Jurkat, Clone E6-1 (cell line): Measurements from ENCODE around the gene ANKLE2.
A peak's percentile ranks its signal among the peaks of the same experiment; 100 is the strongest.

Experiments
- DNase-seq: peaks from one replicate; pipeline ENCODE4 v3.0.0-alpha.2; 2011; ENCODE audit warnings: low read depth, low spot score
- H3K4me3 ChIP-seq: 2 replicates; pipeline ENCODE4 v1.5.1; 2011; ENCODE audit warnings: mild to moderate bottlenecking, low read length, control low read depth, moderate library complexity

The ANKLE2 gene

GRCh38 chr12:132726386-132726785 lies 35.2 kb downstream of the ANKLE2 start:
- DNase-seq: no peak
- H3K4me3 ChIP-seq: no peak overlapping the region

- DNase-seq: no peak
These were observed 37.0 kb downstream of the ANKLE2 start for GRCh38 chr12:132724506-132725241.

DNA sequence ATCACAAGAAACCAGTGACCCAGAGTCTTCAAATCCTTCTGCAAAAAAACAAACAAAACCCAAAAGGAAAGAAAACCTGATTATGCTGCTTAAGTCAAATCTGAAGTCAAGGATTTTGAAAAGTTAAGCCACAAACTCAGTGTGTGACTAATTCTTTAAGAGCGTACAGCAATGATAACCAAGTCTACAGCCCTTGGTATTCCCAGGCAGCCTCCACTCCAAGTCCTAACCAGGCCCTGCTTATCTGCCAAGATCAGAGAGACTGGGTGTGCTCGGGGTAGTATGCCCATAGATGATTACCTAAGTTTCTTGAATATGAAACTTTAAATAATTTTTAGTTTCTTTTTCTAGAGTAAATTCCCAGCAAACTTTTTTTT lies 37.9 kb downstream of the ANKLE2 start:
- no peak for DNase-seq

More at GRCh38 chr12:132724506-132725241, 37.0 kb downstream of the ANKLE2 start:
- no peak overlapping the region for H3K4me3 ChIP-seq

GRCh38 chr12:132723015-132723763 lies 38.4 kb downstream of the ANKLE2 start:
- DNase-seq: no peak
- H3K4me3 ChIP-seq: no peak overlapping the region

More for the DNA sequence above, 37.9 kb downstream of the ANKLE2 start:
- H3K4me3 ChIP-seq: no peak overlapping the region

- no peak overlapping the region for H3K4me3 ChIP-seq
- DNase-seq: no peak
These were observed 40.9 kb downstream of the ANKLE2 start for GRCh38 chr12:132720606-132721345.

GRCh38 chr12:132719954-132720324 lies 41.7 kb downstream of the ANKLE2 start:
- no peak for DNase-seq
- no peak overlapping the region for H3K4me3 ChIP-seq

DNA sequence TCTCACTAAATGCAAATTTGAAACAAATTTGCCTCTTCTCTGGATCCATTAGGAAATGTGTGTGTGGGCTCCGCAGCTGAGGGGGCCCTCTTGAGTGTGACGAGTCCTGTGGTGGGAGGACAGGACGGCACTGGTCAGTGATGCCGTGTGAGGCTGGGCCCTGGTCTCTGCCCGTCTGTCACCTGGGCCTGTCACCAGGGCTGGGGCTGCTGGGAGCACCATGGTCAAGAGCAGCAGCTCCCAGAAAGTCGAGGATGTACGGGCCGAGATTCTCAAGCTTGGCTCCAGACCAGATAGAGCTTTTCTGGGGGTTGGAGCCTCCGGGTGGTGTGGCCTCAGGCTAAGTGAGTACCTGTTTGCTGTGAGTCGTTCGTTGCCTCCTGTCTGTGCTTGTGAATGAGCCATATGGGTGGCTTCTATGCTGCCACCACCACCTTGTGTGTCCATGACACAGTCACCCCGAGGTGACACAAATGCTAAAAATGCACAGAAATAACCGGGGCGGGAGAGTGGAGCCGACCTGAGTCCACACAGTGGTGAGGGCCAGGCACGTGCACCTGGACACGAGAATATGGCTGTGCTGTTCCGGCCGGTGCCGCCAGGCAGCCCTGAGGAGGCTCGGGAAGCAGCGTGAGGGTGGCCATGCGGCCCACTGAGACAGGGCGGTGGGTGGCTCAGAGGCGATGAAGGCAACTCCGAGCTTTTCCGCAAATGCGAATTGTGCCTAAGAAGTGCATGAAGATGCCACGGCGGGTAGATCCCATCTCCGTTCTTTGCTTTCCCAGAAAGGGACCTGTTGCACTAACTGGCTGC lies 42.3 kb downstream of the ANKLE2 start:
- no peak overlapping the region for H3K4me3 ChIP-seq
- DNase-seq: no peak

DNA sequence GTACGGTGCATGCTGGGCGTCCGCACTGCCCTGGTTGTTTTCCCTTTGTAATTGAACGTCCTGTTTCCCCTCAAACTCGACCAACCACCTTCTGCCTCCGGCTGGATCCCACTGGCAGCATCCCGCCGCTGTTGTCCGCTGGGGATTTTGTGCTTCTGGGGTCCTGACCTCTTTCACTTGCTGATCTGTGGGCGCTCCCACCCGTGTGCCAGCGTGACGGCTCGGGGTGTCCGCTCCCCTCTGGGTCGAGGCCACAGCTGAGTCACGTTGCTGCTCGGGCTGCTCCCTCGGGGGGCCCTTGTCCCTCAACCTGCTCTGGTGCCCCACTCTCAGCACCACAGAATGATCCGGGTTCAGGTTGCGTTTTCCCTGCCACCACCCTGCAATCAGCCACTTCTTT lies 43.0 kb downstream of the ANKLE2 start:
- no peak overlapping the region for H3K4me3 ChIP-seq
- DNase-seq: no peak

DNA sequence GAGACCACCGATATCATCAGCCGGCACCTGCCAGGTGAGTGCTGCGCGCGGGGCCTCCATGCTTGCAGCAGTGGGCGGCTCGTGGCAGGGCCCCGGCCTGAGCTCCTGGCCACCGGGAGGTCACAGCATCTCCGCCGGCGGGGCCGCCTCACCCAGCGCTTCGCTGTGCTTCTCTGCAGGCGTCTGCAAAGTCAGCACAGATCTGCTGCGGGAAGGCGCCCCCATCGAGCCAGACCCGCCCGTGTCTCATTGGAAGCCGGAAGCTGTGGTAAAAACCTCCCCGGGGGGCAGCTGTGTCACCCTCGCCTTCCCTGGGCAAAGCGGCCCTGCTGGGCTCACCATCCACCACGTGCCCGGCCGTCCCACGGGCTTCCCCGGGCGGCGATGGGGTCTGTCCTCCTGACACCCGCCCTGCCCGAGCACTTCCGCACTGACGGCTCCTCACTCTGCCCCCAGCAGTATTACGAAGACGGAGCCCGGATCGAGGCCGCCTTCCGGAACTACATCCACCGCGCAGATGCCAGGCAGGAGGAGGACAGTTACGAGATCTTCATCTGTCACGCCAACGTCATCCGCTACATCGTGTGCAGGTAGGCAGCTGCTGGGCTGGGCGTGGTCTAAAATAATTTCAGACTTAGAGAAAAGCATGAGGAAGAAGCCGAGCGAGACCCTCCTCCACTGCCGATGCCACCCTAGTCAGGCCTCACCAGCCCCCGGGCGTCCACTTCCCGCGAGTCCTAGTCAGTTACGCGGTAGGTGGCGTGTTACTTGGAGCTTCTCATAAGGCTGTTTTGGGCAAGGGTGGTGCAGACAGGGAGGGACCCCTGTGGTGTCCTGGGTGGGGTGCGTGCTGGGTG lies 43.9 kb downstream of the ANKLE2 start:
- no peak for DNase-seq
- H3K4me3 ChIP-seq: no peak overlapping the region

DNA sequence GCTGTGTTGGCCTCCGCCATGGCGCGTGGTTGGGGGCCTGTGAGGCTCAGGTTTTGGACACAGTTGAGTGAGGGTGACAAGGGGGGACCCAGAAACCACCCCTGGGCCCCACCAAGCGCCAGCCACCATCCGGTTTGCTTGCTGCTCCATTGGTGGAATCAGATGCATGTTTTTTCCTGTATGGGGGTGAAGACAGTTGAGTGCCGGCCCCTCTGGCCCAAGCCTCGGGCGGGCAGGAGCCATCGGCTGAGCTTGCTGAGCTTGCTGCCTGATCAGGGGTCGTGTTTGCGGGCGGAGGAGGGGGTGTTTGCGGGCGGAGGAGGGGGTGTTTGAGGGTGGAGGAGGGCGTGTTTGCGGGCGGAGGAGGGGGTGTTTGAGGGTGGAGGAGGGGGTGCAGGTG lies 44.6 kb downstream of the ANKLE2 start:
- no peak overlapping the region for H3K4me3 ChIP-seq
- no peak for DNase-seq

- DNase-seq: no peak
- H3K4me3 ChIP-seq: no peak overlapping the region
These were observed 45.3 kb downstream of the ANKLE2 start for GRCh38 chr12:132716356-132716755.

GRCh38 chr12:132715874-132716273 lies 45.8 kb downstream of the ANKLE2 start:
- H3K4me3 ChIP-seq: no peak overlapping the region
- no peak for DNase-seq

GRCh38 chr12:132713123-132713522 lies 48.5 kb downstream of the ANKLE2 start:
- no peak for DNase-seq
- no peak overlapping the region for H3K4me3 ChIP-seq

GRCh38 chr12:132711080-132711843 lies 50.4 kb downstream of the ANKLE2 start:
- no peak for DNase-seq
- H3K4me3 ChIP-seq: peak overlapping the region; percentile 78

DNA sequence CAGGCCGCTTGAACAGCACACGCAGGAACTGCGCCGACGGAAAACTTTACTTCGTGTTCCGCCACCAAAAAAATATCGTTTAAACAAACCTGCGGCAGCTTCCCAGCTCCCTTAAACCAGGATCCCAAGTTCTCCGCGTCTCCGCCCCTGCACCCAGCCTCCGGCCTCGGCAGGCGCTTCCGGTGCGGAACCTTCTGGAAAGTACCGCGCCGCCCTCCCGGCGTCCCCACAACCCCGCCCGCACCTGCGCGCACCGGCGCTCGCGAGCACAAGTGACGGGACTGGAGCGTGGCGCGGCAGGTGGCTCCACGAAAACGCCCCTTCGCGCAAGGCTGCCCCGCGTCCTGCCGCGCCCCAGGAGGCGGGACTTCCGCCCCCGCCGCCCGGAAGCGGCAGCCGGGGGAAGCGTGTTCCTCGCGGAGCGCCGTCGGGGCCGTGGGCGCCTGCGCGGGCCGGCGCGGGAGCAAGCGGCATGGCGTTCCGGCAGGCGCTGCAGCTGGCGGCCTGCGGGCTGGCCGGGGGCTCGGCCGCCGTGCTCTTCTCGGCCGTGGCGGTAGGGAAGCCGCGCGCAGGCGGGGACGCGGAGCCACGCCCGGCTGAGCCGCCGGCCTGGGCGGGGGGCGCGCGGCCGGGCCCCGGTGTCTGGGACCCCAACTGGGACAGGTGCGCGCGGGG lies 51.1 kb downstream of the ANKLE2 start, which contains the start of gene PGAM5:
Gene PGAM5, plus strand, starts transcription at position 438 of the 675 bp plus-strand sequence. Its CDS starts 35 bp downstream, at position 473.
- DNase-seq: peak; percentile 82

GRCh38 chr12:132710043-132710404 lies 51.6 kb downstream of the ANKLE2 start:
- no peak for DNase-seq

More for the DNA sequence above, 51.1 kb downstream of the ANKLE2 start, which contains the start of gene PGAM5:
- peak within 1 kb of the TSS; percentile 78 for H3K4me3 ChIP-seq

GRCh38 chr12:132708150-132708549 lies 53.5 kb downstream of the ANKLE2 start:
- DNase-seq: no peak

More at GRCh38 chr12:132710043-132710404, 51.6 kb downstream of the ANKLE2 start:
- H3K4me3 ChIP-seq: peak overlapping the region; percentile 78

More at GRCh38 chr12:132708150-132708549, 53.5 kb downstream of the ANKLE2 start:
- no peak overlapping the region for H3K4me3 ChIP-seq
